SJSA1 (cell line): ENCODE measurements around the gene PCGF3. TPM values are rescaled to one million over a fixed set of nuclear protein-coding genes. Genes with fewer than 3 reads are reported as not detected.

Experiments
- DNase-seq, 2 experiments: peaks; one replicate each; pipeline ENCODE4 v3.0.0-alpha.2; 2015 to 2020; ENCODE audit warnings: low spot score in 2 of 2, low read depth in 1 of 2
- H3K27ac ChIP-seq: fragments of 250-450 bp; sonication (Bioruptor Pico); 2 replicates; pipeline ENCODE4 v1.5.1; 2020; ENCODE audit warnings: mild to moderate bottlenecking, moderate library complexity
- H3K27me3 ChIP-seq: fragments of 250-450 bp; sonication (Bioruptor Pico); replicated peaks from 2 replicates; pipeline ENCODE4 v1.5.1; 2020; ENCODE audit warnings: mild to moderate bottlenecking, moderate library complexity
- H3K36me3 ChIP-seq: fragments of 250-450 bp; sonication (Bioruptor Pico); 2 replicates; pipeline ENCODE4 v1.5.1; 2020; ENCODE audit warnings: mild to moderate bottlenecking
- H3K4me1 ChIP-seq: fragments of 250-450 bp; sonication (Bioruptor Pico); replicated peaks from 2 replicates; pipeline ENCODE4 v1.6.1; 2021; ENCODE audit warnings: mild to moderate bottlenecking
- H3K4me3 ChIP-seq: fragments of 250-450 bp; sonication (Bioruptor Pico); 2 replicates; pipeline ENCODE4 v1.5.1; 2020; ENCODE audit warnings: mild to moderate bottlenecking
- H3K9me3 ChIP-seq: fragments of 250-450 bp; sonication (Bioruptor Pico); replicated peaks from 2 replicates; pipeline ENCODE4 v1.5.1; 2020; ENCODE audit warnings: mild to moderate bottlenecking
- total RNA-seq: library from RNA; depleted of rRNA; stranded (reverse); fragments of >200 nt; shearing (Covaris generic); gene quantifications from 2 replicates; pipeline ENCODE4 v1.2.3, GENCODE V29; 2014

The PCGF3 gene
- total RNA-seq, 1 experiment from 2014 or later: 24.8 TPM

DNA sequence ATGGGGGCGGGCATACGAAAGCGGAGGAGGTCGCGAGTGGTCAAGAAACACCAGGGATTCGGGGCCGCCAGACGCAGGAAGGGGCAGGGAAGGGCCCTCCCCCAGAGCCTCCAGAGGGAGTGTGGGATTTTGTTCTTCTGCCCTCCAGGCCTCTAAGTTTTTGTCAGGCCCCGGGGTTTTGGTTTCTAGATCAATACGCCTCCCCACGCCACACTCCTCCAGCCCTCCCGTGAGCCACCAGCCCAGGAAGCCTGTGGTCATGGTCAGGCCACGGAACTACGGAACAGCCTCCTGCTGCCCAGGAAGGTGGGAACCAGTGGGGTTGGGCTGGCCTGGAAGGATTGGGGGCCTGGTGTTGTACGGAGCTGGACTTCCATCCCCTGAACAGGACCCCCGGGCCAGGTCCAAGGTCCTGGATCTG lies 81.9 kb downstream of the PCGF3 start:
- no peak overlapping the region for H3K27ac ChIP-seq
- no peaks in the 10 kb centered on the region for H3K9me3 ChIP-seq
- DNase-seq: no peak
- H3K4me1 ChIP-seq: no peaks in the 10 kb centered on the region; the same call in 1 of the 2 replicates
- H3K36me3 ChIP-seq: no peaks in the 10 kb centered on the region
- peaks cover 4% of the 10 kb centered on the region; the same call in 1 of the 2 replicates for H3K27me3 ChIP-seq
- no peak overlapping the region for H3K4me3 ChIP-seq

DNA sequence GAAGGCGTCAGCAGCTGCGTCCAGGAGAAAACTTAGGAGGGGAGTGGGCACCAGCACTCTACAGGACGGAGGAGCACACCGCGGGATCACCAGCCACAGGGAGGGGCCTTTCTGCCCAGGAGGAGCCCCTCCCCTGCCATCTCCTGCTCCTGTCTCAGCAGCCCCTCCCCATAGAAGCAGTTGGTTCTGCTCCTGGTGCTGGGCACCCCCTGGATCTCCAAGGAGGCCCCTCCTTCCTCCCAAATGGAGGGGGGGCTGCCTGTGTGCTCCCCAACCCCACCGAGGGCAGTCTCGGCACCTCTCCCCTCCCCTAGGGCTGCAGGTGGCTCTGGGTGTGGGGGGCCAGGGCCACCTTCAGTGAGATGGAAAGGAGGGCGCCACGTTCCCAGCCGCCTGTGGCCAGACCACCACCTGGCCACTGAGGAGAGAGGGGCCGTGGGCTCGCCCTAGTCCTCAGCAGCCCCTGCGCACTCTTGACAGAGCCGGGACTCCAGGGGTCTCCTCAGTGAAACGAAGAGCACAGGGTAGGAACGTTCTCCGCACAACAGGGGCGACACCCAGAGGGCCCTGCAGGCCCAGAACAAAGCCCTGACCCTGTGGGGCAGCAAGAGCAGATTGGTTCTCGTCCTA lies 82.5 kb downstream of the PCGF3 start:
- Histone ChIP-seq H3K36me3 (no peaks in the 10 kb centered on the region), H3K27me3 (peaks cover 4% of the 10 kb centered on the region; the same call in 1 of the 2 replicates), H3K4me3 (no peak overlapping the region), H3K4me1 (no peaks in the 10 kb centered on the region), H3K9me3 (no peaks in the 10 kb centered on the region), H3K27ac (no peak overlapping the region)
- no peak for DNase-seq

DNA sequence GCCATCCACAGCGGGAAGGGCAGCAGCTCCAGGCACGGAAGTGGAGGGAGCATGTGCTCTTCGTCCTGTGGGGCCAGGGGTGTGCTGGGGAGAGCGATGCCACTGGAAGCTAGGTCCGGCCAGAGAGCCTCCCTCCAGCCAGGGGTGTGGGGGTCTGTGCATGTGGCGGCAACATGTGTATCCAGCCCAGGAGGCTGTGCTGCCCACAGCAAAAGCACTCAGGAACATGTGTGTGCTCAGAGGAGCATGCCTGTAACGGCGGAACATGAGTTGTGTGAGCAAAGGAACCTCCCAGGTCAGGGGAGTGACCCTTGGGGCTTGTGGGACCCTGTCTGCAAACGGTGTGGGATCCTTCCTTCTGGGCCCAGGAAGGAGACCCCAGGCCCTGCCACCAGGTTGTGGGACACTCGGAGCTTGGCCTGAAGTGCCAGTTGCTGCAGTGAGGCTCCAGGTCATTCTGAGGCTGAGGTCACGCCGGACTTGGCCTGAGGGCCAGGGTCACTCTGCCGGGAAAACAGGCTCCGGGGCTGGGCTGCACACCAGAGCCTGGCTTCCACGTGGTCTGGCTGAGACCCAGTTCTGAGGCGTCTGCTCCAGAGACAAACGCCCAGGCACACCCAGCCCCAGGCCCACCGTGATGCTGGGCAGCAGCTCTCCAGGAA lies 83.1 kb downstream of the PCGF3 start:
- H3K9me3 ChIP-seq: no peaks in the 10 kb centered on the region

DNA sequence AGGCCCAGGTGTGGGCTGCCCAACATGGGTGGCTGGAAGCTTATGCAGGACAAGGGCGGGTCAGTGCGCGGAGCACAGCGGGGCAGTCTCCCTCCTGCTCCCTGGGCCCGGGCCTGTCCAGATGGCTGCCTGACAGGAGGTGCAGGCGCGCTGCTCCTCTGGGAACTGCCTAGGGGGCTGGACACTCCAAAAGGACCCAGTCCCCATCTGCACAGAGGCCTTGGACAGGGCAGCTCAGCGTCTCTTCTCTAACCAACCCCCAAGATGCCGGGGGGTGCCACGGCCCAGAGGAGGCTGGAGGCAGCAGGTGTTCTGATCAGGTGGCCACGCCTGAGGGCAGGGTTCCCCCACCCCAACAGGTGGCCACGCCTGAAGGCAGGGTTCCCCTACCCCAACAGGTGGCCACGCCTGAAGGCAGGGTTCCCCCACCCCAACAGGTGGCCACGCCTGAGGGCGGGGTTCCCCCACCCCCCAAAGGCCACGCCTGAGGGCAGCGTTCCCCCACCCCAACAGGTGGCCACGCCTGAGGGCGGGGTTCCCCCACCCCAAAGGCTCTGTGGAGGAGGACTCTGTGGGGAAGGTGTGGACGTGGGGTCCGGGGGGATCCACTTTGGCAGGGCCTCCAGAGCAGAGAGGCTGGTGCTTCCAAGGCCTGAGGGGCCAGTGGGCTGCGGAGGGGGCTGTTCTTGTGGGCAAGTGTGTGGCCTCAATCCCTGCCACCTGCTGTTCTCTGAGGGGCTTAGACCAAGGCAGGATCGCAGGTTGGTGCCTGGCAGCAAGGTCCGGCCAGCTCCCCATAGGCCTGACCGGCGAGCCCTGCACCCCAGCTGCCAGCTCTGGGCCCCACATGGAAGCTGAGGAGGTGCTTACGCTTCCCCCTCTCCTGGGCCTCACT lies 84.2 kb downstream of the PCGF3 start:
- H3K9me3 ChIP-seq: no peaks in the 10 kb centered on the region
- no peaks in the 10 kb centered on the region for H3K36me3 ChIP-seq
- H3K27ac ChIP-seq: no peak overlapping the region
- no peaks in the 10 kb centered on the region for H3K4me1 ChIP-seq
- DNase-seq: no peak
- H3K27me3 ChIP-seq: peaks cover 13% of the 10 kb centered on the region
- H3K4me3 ChIP-seq: no peak overlapping the region

More for the DNA sequence above, 83.1 kb downstream of the PCGF3 start:
- no peaks in the 10 kb centered on the region for H3K4me1 ChIP-seq
- DNase-seq: no peak
- no peak overlapping the region for H3K27ac ChIP-seq
- H3K4me3 ChIP-seq: no peak overlapping the region
- no peaks in the 10 kb centered on the region for H3K36me3 ChIP-seq
- peaks cover 5% of the 10 kb centered on the region for H3K27me3 ChIP-seq

DNA sequence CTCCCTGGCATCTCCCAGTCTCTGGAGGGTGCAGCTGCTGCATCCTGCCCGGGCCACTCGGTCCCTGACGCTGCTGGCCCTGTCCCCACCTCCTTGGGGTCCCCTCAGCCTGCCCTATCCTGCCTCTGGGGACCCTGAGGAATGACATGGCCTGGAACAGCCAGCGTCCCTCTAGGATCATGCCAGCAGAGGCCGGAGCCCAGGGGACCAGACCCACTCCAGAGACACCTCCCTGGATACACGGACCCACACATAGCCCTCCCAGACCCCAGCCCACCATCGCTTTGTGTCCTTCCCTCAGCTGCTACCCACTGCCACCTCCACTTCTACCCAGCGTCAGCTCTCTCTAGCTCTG lies 84.8 kb downstream of the PCGF3 start:
- no peaks in the 10 kb centered on the region for H3K4me1 ChIP-seq
- no peaks in the 10 kb centered on the region for H3K9me3 ChIP-seq
- no peak for DNase-seq
- no peak overlapping the region for H3K27ac ChIP-seq
- H3K36me3 ChIP-seq: no peaks in the 10 kb centered on the region
- H3K4me3 ChIP-seq: no peak overlapping the region
- H3K27me3 ChIP-seq: peaks cover 13% of the 10 kb centered on the region

DNA sequence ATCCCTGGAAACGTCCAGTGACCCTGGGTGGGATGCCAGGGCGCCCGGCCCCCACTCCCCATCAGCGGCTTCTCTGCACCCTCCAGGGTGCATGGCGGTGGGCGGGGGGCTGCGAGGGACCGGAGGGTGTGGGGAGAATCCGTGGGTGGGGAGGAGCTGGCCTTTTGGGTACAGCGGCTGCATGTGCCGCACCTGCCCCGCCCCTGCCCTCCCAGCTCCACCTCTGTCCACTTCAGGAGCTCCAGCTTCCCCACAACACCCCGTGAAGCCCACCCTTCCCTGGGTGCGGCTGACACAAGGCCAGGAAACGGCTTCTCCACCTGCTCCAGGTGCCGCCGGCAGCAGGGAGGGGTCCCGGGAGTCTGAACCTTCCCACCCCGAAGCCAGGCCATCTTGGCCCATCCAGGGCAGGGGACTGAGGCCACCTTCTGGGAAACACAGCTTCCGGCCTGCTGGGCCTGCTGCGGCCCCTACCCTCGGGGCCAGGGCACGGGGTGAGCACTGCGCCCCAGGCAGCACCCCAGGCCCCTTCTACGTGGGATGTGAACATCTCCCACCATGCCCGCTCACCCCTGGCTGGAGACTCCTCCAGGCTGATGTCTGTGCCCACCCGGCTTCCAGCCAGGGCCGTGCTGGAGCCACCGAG lies 85.7 kb downstream of the PCGF3 start:
- no peak overlapping the region for H3K27ac ChIP-seq
- no peak overlapping the region for H3K4me3 ChIP-seq
- no peaks in the 10 kb centered on the region for H3K36me3 ChIP-seq
- H3K27me3 ChIP-seq: peaks cover 13% of the 10 kb centered on the region
- H3K9me3 ChIP-seq: no peaks in the 10 kb centered on the region
- DNase-seq: no peak
- no peaks in the 10 kb centered on the region for H3K4me1 ChIP-seq

DNA sequence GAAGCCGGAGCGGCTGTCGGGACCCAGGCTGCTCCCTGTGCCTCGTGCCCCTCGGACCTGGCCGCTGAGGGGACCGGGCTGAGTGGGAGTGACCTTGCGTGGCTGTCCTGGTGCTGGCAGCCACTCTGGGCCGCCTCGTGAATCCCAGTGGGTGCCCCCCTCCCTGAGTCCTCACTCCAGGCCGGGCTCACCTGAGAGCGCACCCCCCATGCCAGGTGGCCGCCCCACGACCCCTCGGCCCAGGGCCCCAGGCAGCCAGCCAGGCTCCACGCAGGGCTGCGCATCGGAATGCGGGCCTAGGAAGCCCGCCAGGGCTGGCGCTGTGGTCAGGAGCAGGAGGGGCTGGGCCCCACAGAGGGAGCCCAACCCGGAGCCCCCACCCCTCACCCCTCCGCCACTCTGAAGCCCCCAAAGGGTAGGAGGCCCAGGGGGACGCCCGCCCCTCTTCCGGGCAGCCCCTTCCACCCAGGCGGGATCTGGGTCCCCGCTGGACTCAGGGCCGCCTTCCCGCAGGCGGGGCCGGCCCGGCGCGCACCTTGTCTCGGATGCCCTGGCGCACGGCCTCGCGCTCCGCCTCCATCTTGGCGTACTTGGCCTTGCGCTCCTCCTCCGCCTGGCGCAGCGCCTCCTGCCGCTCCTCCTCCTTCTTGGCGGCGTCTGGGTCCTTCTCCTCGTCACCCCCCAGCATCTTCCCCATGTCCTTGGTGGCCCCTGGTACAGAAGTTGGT lies 86.4 kb downstream of the PCGF3 start:
- Histone ChIP-seq H3K4me3 (no peak overlapping the region), H3K27me3 (peaks cover 13% of the 10 kb centered on the region), H3K27ac (no peak overlapping the region), H3K36me3 (no peaks in the 10 kb centered on the region), H3K4me1 (no peaks in the 10 kb centered on the region), H3K9me3 (no peaks in the 10 kb centered on the region)
- no peak for DNase-seq

DNA sequence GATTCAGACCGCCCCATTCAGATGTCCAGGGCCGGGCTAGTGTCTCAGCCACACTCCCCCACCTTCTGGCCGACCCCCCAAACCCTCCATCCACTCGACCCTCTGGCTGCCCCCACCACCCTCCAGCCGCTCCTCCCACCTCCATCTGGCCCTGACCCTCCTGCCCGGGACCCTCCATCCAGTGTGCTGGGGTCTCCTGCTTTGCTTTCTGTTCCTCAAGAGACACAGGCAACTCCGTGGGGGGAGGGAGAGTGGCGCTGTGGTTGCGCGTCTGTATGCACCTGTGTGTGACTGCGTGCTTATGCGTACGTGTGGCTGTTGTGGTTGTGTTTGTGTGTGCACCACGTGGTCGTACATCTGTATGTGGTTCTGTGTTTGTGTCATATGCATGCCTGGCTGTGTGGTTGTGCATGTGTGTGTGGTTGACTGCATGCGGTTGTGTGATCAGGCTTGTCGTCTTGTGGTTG lies 87.0 kb downstream of the PCGF3 start:
- H3K4me1 ChIP-seq: no peaks in the 10 kb centered on the region
- H3K27me3 ChIP-seq: peaks cover 13% of the 10 kb centered on the region
- H3K27ac ChIP-seq: no peak overlapping the region
- DNase-seq: no peak
- no peaks in the 10 kb centered on the region for H3K9me3 ChIP-seq
- H3K36me3 ChIP-seq: no peaks in the 10 kb centered on the region
- H3K4me3 ChIP-seq: no peak overlapping the region

DNA sequence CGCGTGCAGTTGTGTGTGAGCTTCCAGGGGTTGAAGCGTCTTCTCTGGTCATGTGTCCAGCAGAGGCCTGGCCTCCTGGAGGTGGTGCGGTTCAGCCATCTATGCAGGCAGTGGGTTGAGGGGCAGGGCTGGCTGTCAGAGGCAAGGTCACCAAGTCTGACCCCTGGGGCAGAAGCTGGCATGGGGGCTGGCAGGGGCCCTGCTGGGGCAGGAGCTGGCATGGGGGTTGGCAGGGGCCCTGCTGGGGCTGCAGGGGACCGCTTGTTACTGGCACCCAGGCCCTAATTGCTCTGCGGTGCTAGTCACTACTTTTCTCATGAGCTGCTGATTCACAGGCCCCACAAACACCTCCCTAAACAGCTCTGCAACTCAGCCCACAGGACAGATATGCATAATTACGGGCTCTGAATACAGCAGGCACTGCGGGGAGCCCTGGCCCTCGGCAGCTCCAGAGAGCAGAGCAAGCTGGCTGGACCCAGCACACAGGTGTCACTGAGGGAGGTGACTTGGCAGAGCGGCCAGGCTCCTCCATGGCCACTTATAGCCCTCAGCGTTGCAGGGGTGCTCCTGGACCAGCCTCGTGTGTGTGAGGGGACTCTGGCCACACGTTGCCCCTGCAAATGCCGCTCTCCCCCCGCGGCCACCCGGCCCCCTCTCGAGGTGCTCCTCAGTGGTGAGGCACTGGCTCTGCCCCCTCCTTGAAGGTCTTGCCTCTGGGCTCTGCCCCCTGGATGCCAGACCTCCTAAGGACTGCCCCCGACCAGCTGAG lies 87.6 kb downstream of the PCGF3 start:
- Histone ChIP-seq H3K4me1 (no peaks in the 10 kb centered on the region), H3K36me3 (no peaks in the 10 kb centered on the region), H3K9me3 (no peaks in the 10 kb centered on the region), H3K27ac (no peak overlapping the region), H3K4me3 (no peak overlapping the region), H3K27me3 (peaks cover 13% of the 10 kb centered on the region)
- DNase-seq: no peak

DNA sequence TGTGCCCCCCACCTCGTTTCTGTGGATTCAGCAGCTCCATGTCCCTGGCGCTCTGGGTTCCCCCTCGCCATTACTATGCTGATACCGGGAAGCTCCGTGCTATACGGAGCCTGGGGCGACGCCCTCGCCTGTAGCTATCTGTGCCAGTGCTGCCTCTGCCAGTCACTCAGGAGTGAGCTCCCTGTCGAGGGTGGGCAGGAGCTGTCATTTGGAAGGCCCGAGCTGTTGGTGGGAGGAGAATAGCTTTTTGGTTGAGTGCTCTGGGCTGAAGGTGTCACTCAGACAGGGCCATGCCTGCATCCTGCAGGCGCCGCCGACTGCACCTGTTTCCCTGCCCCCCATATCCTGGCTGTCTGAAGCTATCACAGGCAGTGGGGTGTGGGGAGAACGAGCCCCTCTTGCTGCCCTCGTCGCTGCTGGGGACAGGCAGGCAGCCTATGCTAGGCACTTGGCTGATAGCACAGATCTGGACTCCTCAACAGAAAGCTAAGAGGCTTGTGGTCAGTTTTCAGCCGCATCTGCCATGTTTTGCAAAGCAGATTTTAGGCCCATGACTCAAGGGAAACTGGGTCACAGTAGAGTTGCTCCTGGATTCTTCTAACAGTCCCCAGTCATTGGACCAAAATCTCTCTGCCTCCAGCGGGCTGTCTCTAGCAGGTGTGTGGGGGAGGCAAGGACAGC lies 88.4 kb downstream of the PCGF3 start:
- DNase-seq: no peak
- H3K27me3 ChIP-seq: peaks cover 13% of the 10 kb centered on the region
- H3K4me1 ChIP-seq: no peaks in the 10 kb centered on the region
- H3K4me3 ChIP-seq: no peak overlapping the region
- H3K27ac ChIP-seq: no peak overlapping the region
- H3K9me3 ChIP-seq: no peaks in the 10 kb centered on the region
- no peaks in the 10 kb centered on the region for H3K36me3 ChIP-seq

DNA sequence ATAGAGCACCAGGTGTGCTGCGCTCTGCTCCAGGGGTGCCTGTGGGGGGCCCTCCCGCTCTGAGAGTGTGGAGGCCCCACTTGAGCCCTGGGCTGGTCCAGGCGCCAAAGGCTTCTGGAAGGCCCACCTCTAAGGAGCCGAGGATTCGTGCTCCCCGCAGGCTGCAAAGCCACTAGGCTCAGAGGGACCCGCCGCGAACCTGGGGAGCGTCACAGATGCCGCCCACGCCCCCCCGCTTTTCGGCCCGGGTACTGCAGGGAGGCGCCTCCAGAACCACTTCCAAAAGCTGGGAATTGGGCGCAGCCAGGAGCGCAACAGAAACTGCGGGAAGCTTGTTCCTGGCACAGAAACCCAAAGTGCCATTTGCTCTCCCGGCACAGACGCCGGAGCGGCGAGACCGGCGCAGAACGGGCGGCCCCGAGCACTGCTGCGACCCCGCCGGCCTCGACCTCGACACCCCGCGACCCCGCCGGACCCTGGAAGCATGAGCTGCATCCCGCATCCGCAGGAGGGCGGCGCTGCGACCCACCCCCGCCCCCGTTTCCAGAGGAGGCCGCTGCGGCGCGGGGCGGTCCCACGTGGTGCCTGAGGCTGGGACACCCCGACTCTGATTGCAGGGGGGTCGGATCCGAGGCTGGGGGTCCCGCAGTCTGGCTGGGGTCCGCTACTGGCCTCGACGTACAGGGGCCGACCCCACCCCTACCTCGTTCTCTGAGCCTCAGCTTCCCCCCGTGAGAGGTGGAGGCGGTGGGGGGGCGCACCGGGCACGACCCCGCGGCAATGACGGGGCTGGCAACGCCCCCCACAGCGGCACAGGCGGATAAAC lies 89.5 kb downstream of the PCGF3 start:
- Histone ChIP-seq H3K9me3 (no peaks in the 10 kb centered on the region), H3K27me3 (peaks cover 13% of the 10 kb centered on the region), H3K4me3 (no peak overlapping the region), H3K4me1 (no peaks in the 10 kb centered on the region), H3K36me3 (no peaks in the 10 kb centered on the region), H3K27ac (no peak overlapping the region)
- no peak for DNase-seq
